ENCODE measurements around the gene SLC44A3.

Gene SLC44A3

GRCh38 chr1:94825936-94826335 lies 5.8 kb downstream of the SLC44A3 start:
- in situ Hi-C loops (cut with MboI; ENCODE audit: low sequenced_read_pairs, unreplicated experiment): no loop called here
- TF ChIP-seq CTCF (IDR thresholded peaks at IDR 0.05; ENCODE audit: borderline replicate concordance, control extremely low read depth, extremely low read depth, insufficient read depth, missing control alignments): no peak
- no peak for DNase-seq (ENCODE audit: low spot score)

- in situ Hi-C loops (cut with MboI; ENCODE audit: low sequenced_read_pairs, unreplicated experiment): no loop called here
- no peak for DNase-seq (ENCODE audit: low spot score)
- no peak for TF ChIP-seq CTCF (IDR thresholded peaks at IDR 0.05; ENCODE audit: borderline replicate concordance, control extremely low read depth, extremely low read depth, insufficient read depth, missing control alignments)
Observed at GRCh38 chr1:94827434-94827833, 7.3 kb downstream of the SLC44A3 start.

GRCh38 chr1:94828251-94828650 lies 8.1 kb downstream of the SLC44A3 start:
- TF ChIP-seq CTCF (IDR thresholded peaks at IDR 0.05; ENCODE audit: borderline replicate concordance, control extremely low read depth, extremely low read depth, insufficient read depth, missing control alignments): no peak
- no peak for DNase-seq (ENCODE audit: low spot score)
- in situ Hi-C loops (cut with MboI; ENCODE audit: low sequenced_read_pairs, unreplicated experiment): no loop called here

GRCh38 chr1:94831641-94832040 lies 11.5 kb downstream of the SLC44A3 start:
- no peak for DNase-seq (ENCODE audit: low spot score)
- in situ Hi-C loops (cut with MboI; ENCODE audit: low sequenced_read_pairs, unreplicated experiment): no loop called here

GRCh38 chr1:94832446-94832845 lies 12.3 kb downstream of the SLC44A3 start:
- no peak for DNase-seq (ENCODE audit: low spot score)
- in situ Hi-C loops (cut with MboI; ENCODE audit: low sequenced_read_pairs, unreplicated experiment): no loop called here
- TF ChIP-seq CTCF (IDR thresholded peaks at IDR 0.05; ENCODE audit: borderline replicate concordance, control extremely low read depth, extremely low read depth, insufficient read depth, missing control alignments): no peak

More at GRCh38 chr1:94831641-94832040, 11.5 kb downstream of the SLC44A3 start:
- TF ChIP-seq CTCF (IDR thresholded peaks at IDR 0.05; ENCODE audit: borderline replicate concordance, control extremely low read depth, extremely low read depth, insufficient read depth, missing control alignments): no peak

GRCh38 chr1:94832931-94833585 lies 12.9 kb downstream of the SLC44A3 start:
- no peak for TF ChIP-seq CTCF (IDR thresholded peaks at IDR 0.05; ENCODE audit: borderline replicate concordance, control extremely low read depth, extremely low read depth, insufficient read depth, missing control alignments)
- in situ Hi-C loops (cut with MboI; ENCODE audit: low sequenced_read_pairs, unreplicated experiment): no loop called here
- DNase-seq (ENCODE audit: low spot score): no peak

Data from GM13976 (cell line).